Activated naive CD4-positive, alpha-beta T cell treated with anti-CD3 and anti-CD28 coated beads for 36 hours (primary cell): ENCODE data around the gene PIN1. TPM values are rescaled to one million over a fixed set of nuclear protein-coding genes. Genes with fewer than 3 reads are reported as not detected.

ENCODE experiments used
- CTCF ChIA-PET: fragments of 350-600 bp; sonication (Branson Sonifier 250); formaldehyde crosslinking; loops from one replicate; lab custom pipeline; 2021; ENCODE audit warnings: antibody characterized with exemption; lab: Charles Lee
- DNase-seq: peaks from one replicate; pipeline ENCODE4 v3.0.0-alpha.2; 2020
- H3K27ac Mint-ChIP-seq: one replicate; pipeline ENCODE4 v1.8.0; 2021; ENCODE audit warnings: mild to moderate bottlenecking, mixed read lengths
- H3K27me3 Mint-ChIP-seq: one replicate; pipeline ENCODE4 v1.8.0; 2021; ENCODE audit warnings: low read depth, mixed read lengths
- H3K36me3 Mint-ChIP-seq: one replicate; pipeline ENCODE4 v1.8.0; 2021; ENCODE audit warnings: low read depth, mixed read lengths
- H3K4me1 Mint-ChIP-seq: one replicate; pipeline ENCODE4 v1.8.0; 2021; ENCODE audit warnings: low read depth, mixed read lengths
- H3K4me3 Mint-ChIP-seq: one replicate; pipeline ENCODE4 v1.8.0; 2021; ENCODE audit warnings: mild to moderate bottlenecking, moderate library complexity, mixed read lengths
- H3K9me3 Mint-ChIP-seq: one replicate; pipeline ENCODE4 v1.8.0; 2021; ENCODE audit warnings: mixed read lengths
- intact Hi-C: fragments of 100-400 bp; cut with micrococcal nuclease; formaldehyde crosslinking; loops from one replicate; pipeline ENCODE4 v1.15.1; 2023
- total RNA-seq, 2 experiments: library from RNA; stranded (reverse); gene quantifications; one replicate each; pipeline ENCODE4 v1.2.3, GENCODE V29; 2021

The PIN1 gene
- total RNA-seq, 2 experiments from 2014 or later: 84.5 to 88.1 TPM

GRCh38 chr19:9793071-9793591 is 42.0 kb upstream of the PIN1 start:
- Mint-ChIP-seq H3K27ac (peak overlapping the region; percentile 42), H3K27me3 (no peaks in the 10 kb centered on the region), H3K4me1 (peaks cover 13% of the 10 kb centered on the region), H3K9me3 (no peaks in the 10 kb centered on the region), H3K36me3 (no peaks in the 10 kb centered on the region), H3K4me3 (peak overlapping the region; percentile 86)
- peak; percentile 70 for DNase-seq
- intact Hi-C loops: loop anchor here (1.0 to 2.0 kb wide), 2 partner anchors 358 to 484 kb away; partner anchors contain the start of genes ZNF266 and ZNF699
- CTCF ChIA-PET: interaction anchor here (0.6 to 1.4 kb wide), 5 partner anchors 153 to 207 kb away, joined by 3 to 4 read pairs (median 3); no protein-coding TSS in a partner anchor

GRCh38 chr19:9796113-9796773 is 38.9 kb upstream of the PIN1 start:
- DNase-seq: peak; percentile 96
- H3K4me3 Mint-ChIP-seq: no peak overlapping the region
- CTCF ChIA-PET: interaction anchor here (0.6 to 1.2 kb wide), 7 partner anchors 120 to 591 kb away, joined by 3 to 11 read pairs (median 4); partner anchors contain the start of gene ZNF121
- peak overlapping the region; percentile 63 for H3K27ac Mint-ChIP-seq
- intact Hi-C loops: loop anchor here (1.0 kb wide), 6 partner anchors 11 to 660 kb away; partner anchors contain the start of gene ZNF846
- peaks cover 12% of the 10 kb centered on the region for H3K4me1 Mint-ChIP-seq
- H3K36me3 Mint-ChIP-seq: no peaks in the 10 kb centered on the region
- no peaks in the 10 kb centered on the region for H3K27me3 Mint-ChIP-seq
- no peaks in the 10 kb centered on the region for H3K9me3 Mint-ChIP-seq

GRCh38 chr19:9797871-9798270 is 37.2 kb upstream of the PIN1 start:
- intact Hi-C loops: no loop called here
- Mint-ChIP-seq H3K36me3 (no peaks in the 10 kb centered on the region), H3K9me3 (no peaks in the 10 kb centered on the region), H3K27ac (no peak overlapping the region), H3K4me1 (peaks cover 10% of the 10 kb centered on the region), H3K27me3 (no peaks in the 10 kb centered on the region), H3K4me3 (no peak overlapping the region)
- no peak for DNase-seq
- CTCF ChIA-PET: interaction anchor here (0.7 to 1.8 kb wide), 3 partner anchors 34 to 172 kb away, joined by 3 to 8 read pairs (median 3); no protein-coding TSS in a partner anchor

- H3K27ac Mint-ChIP-seq: no peak overlapping the region
- no peak for DNase-seq
- CTCF ChIA-PET: interaction anchor here (1.0 to 1.8 kb wide), 4 partner anchors 9 to 173 kb away, joined by 3 to 8 read pairs (median 4); no protein-coding TSS in a partner anchor
- peaks cover under 1% of the 10 kb centered on the region for H3K36me3 Mint-ChIP-seq
- H3K27me3 Mint-ChIP-seq: no peaks in the 10 kb centered on the region
- H3K4me1 Mint-ChIP-seq: peaks cover 5% of the 10 kb centered on the region
- no peaks in the 10 kb centered on the region for H3K9me3 Mint-ChIP-seq
- intact Hi-C loops: no loop called here
- no peak overlapping the region for H3K4me3 Mint-ChIP-seq
These were observed 36.0 kb upstream of the PIN1 start for GRCh38 chr19:9799162-9799561.

- H3K9me3 Mint-ChIP-seq: no peaks in the 10 kb centered on the region
- CTCF ChIA-PET: interaction anchor here (0.5 kb wide), 1 partner anchor 129 kb away, joined by 4 read pairs; no protein-coding TSS in a partner anchor
- DNase-seq: no peak
- peaks cover 1% of the 10 kb centered on the region for H3K36me3 Mint-ChIP-seq
- peaks cover 3% of the 10 kb centered on the region for H3K4me1 Mint-ChIP-seq
- intact Hi-C loops: no loop called here
- no peaks in the 10 kb centered on the region for H3K27me3 Mint-ChIP-seq
- no peak overlapping the region for H3K4me3 Mint-ChIP-seq
- H3K27ac Mint-ChIP-seq: no peak overlapping the region
These were observed 33.1 kb upstream of the PIN1 start for GRCh38 chr19:9801976-9802375.

GRCh38 chr19:9806803-9807202 is 28.3 kb upstream of the PIN1 start:
- Mint-ChIP-seq H3K4me3 (no peak overlapping the region), H3K27me3 (no peaks in the 10 kb centered on the region), H3K27ac (no peak overlapping the region), H3K9me3 (no peaks in the 10 kb centered on the region), H3K4me1 (peaks cover 22% of the 10 kb centered on the region), H3K36me3 (peaks cover 22% of the 10 kb centered on the region)
- CTCF ChIA-PET: interaction anchor here (0.5 to 1.0 kb wide), 3 partner anchors 33 to 291 kb away, joined by 3 to 4 read pairs (median 3); no protein-coding TSS in a partner anchor
- intact Hi-C loops: no loop called here
- DNase-seq: no peak

- no peak for DNase-seq
- intact Hi-C loops: no loop called here
- H3K4me3 Mint-ChIP-seq: no peak overlapping the region
- H3K9me3 Mint-ChIP-seq: no peaks in the 10 kb centered on the region
- peaks cover 22% of the 10 kb centered on the region for H3K36me3 Mint-ChIP-seq
- peak overlapping the region; percentile 60 for H3K27ac Mint-ChIP-seq
- no peaks in the 10 kb centered on the region for H3K27me3 Mint-ChIP-seq
- peaks cover 22% of the 10 kb centered on the region for H3K4me1 Mint-ChIP-seq
- CTCF ChIA-PET: interaction anchor here (0.6 to 1.5 kb wide), 5 partner anchors 10 to 633 kb away, joined by 3 to 4 read pairs (median 3); no protein-coding TSS in a partner anchor
These were observed 26.0 kb upstream of the PIN1 start for GRCh38 chr19:9808855-9809824.

GRCh38 chr19:9811139-9811538 is 24.0 kb upstream of the PIN1 start:
- H3K27ac Mint-ChIP-seq: peak overlapping the region; percentile 50
- intact Hi-C loops: no loop called here
- CTCF ChIA-PET: no interaction called here
- peaks cover 4% of the 10 kb centered on the region for H3K9me3 Mint-ChIP-seq
- no peak for DNase-seq
- H3K4me3 Mint-ChIP-seq: no peak overlapping the region
- peaks cover 26% of the 10 kb centered on the region for H3K4me1 Mint-ChIP-seq
- peaks cover 31% of the 10 kb centered on the region for H3K36me3 Mint-ChIP-seq
- H3K27me3 Mint-ChIP-seq: no peaks in the 10 kb centered on the region

GRCh38 chr19:9818175-9818733 is 16.9 kb upstream of the PIN1 start:
- Mint-ChIP-seq H3K27me3 (no peaks in the 10 kb centered on the region), H3K4me1 (peaks cover 29% of the 10 kb centered on the region), H3K27ac (peak overlapping the region; percentile 86), H3K4me3 (peak overlapping the region; percentile 82), H3K36me3 (peaks cover 17% of the 10 kb centered on the region), H3K9me3 (peaks cover 7% of the 10 kb centered on the region)
- intact Hi-C loops: loop anchor here (2.0 kb wide), 2 partner anchors 41 to 495 kb away; no protein-coding TSS in a partner anchor
- DNase-seq: no peak
- CTCF ChIA-PET: no interaction called here

- Mint-ChIP-seq H3K27me3 (no peaks in the 10 kb centered on the region), H3K9me3 (peaks cover 7% of the 10 kb centered on the region), H3K27ac (peak within 1 kb of the TSS; percentile 86), H3K36me3 (peaks cover 18% of the 10 kb centered on the region), H3K4me1 (peaks cover 31% of the 10 kb centered on the region), H3K4me3 (peak within 1 kb of the TSS; percentile 82)
- intact Hi-C loops: loop anchor here (1.0 to 2.0 kb wide), 7 partner anchors 8 to 679 kb away; partner anchors contain the start of genes PIN1, UBL5 and ZNF317
- DNase-seq: peak; percentile 100
- CTCF ChIA-PET: no interaction called here
These were observed 16.2 kb upstream of the PIN1 start, which contains the start of gene FBXL12 for GRCh38 chr19:9818734-9819595. Gene FBXL12, minus strand, starts transcription at chr19:9819079. Its CDS starts 266 bp downstream, at chr19:9818813.

- peaks cover 18% of the 10 kb centered on the region for H3K36me3 Mint-ChIP-seq
- H3K4me3 Mint-ChIP-seq: peak overlapping the region; percentile 82
- H3K27me3 Mint-ChIP-seq: no peaks in the 10 kb centered on the region
- peaks cover 31% of the 10 kb centered on the region for H3K4me1 Mint-ChIP-seq
- H3K27ac Mint-ChIP-seq: peak overlapping the region; percentile 86
- intact Hi-C loops: loop anchor here (1.0 to 2.0 kb wide), 7 partner anchors 8 to 679 kb away; partner anchors contain the start of genes PIN1, UBL5 and ZNF317
- CTCF ChIA-PET: no interaction called here
- H3K9me3 Mint-ChIP-seq: peaks cover 6% of the 10 kb centered on the region
- DNase-seq: no peak
These were observed 15.6 kb upstream of the PIN1 start for GRCh38 chr19:9819596-9819909.
